HEK293 (cell line): Measurements from ENCODE around the gene COL25A1.

Experiments used
- CTCF ChIA-PET: fragments of 350-600 bp; formaldehyde crosslinking; extraction: SDS; loops from one replicate; lab custom pipeline; 2021; ENCODE audit warnings: antibody characterized with exemption; lab: Yijun Ruan, JAX
- POLR2A ChIA-PET: fragments of 300-600 bp; formaldehyde crosslinking; extraction: SDS; loops from one replicate; lab custom pipeline; 2020; ENCODE audit warnings: antibody characterized with exemption, inconsistent platforms; lab: Yijun Ruan, JAX
- H3K27ac ChIP-seq: fragments of 200-500 bp; sonication (Bioruptor generic); 2 replicates; pipeline ENCODE4 v1.5.1; 2014; ENCODE audit warnings: low read depth, low read length, control low read depth, inconsistent platforms; ENCODE audit errors: extremely low read depth
- H3K36me3 ChIP-seq, 2 experiments: fragments of 200-500 bp in 1 of 2; sonication (Bioruptor generic) in 1 of 2; 1 replicate in 1 of 2; 2 replicates in 1 of 2; pipeline ENCODE4 v1.5.1; 2014 to 2017; ENCODE audit warnings: inconsistent platforms in 2 of 2, low read length in 2 of 2; ENCODE audit not compliant: control insufficient read depth in 2 of 2, insufficient read depth in 1 of 2
- H3K4me1 ChIP-seq: fragments of 200-500 bp; sonication (Bioruptor generic); 2 replicates; pipeline ENCODE4 v1.5.1; 2014; ENCODE audit warnings: mild to moderate bottlenecking, low read length, inconsistent platforms; ENCODE audit not compliant: control insufficient read depth, insufficient read depth
- H3K4me3 ChIP-seq: 2 replicates; pipeline ENCODE4 v1.5.1; 2011; ENCODE audit warnings: low read depth, mild to moderate bottlenecking, control low read depth, low read length, moderate library complexity
- H3K9me3 ChIP-seq: fragments of 200-500 bp; sonication (Bioruptor generic); 2 replicates; pipeline ENCODE4 v1.5.1; 2014; ENCODE audit warnings: low read depth, low read length, inconsistent platforms; ENCODE audit not compliant: control insufficient read depth, insufficient read depth
- GFI1B ChIP-seq: fragments of 450-650 bp; formaldehyde crosslinking; IDR thresholded peaks from 2 replicates; pipeline ENCODE4 v1.5.1; 2016; ENCODE audit warnings: missing biosample characterization, missing genetic modification characterization
- GLI2 ChIP-seq: fragments of 450-650 bp; formaldehyde crosslinking; IDR thresholded peaks from 2 replicates; pipeline ENCODE4; 2017; ENCODE audit warnings: missing biosample characterization, missing genetic modification characterization, low read depth, borderline replicate concordance
- MEIS1 ChIP-seq: sonication (generic); formaldehyde crosslinking; IDR thresholded peaks from 2 replicates; pipeline ENCODE4 v1.8.1; 2022; ENCODE audit warnings: missing genetic modification reagents, mild to moderate bottlenecking, borderline replicate concordance
- OSR2 ChIP-seq: fragments of 450-650 bp; formaldehyde crosslinking; IDR thresholded peaks from 2 replicates; pipeline ENCODE4 v1.5.1; 2016; ENCODE audit warnings: missing biosample characterization, missing genetic modification characterization
- SCRT2 ChIP-seq: fragments of 450-650 bp; formaldehyde crosslinking; IDR thresholded peaks from 2 replicates; pipeline ENCODE4 v1.5.1; 2016; ENCODE audit warnings: missing biosample characterization, missing genetic modification characterization
- SETDB1 ChIP-seq: IDR thresholded peaks from one replicate; pipeline ENCODE4 v1.6.1; 2017; ENCODE audit warnings: mild to moderate bottlenecking, low read length, moderate library complexity, mixed read lengths; ENCODE audit not compliant: insufficient read length
- SP2 ChIP-seq: fragments of 450-650 bp; formaldehyde crosslinking; IDR thresholded peaks from 2 replicates; pipeline ENCODE4 v1.5.1; 2016; ENCODE audit warnings: missing biosample characterization, missing genetic modification characterization
- ZBTB48 ChIP-seq: fragments of 450-650 bp; formaldehyde crosslinking; IDR thresholded peaks from 2 replicates; pipeline ENCODE4 v1.5.1; 2016; ENCODE audit warnings: missing biosample characterization, missing genetic modification characterization
- ZFP3 ChIP-seq: fragments of 450-650 bp; formaldehyde crosslinking; IDR thresholded peaks from 2 replicates; pipeline ENCODE4 v1.5.1; 2016; ENCODE audit warnings: low read depth, missing biosample characterization, missing genetic modification characterization
- ZNF19 ChIP-seq: fragments of 450-650 bp; formaldehyde crosslinking; IDR thresholded peaks from 2 replicates; pipeline ENCODE4; 2016; ENCODE audit warnings: missing biosample characterization, missing genetic modification characterization, low read depth
- ZNF221 ChIP-seq: fragments of 450-650 bp; formaldehyde crosslinking; IDR thresholded peaks from 2 replicates; pipeline ENCODE4 v1.5.1; 2017; ENCODE audit warnings: missing biosample characterization, missing genetic modification characterization, borderline replicate concordance
- ZNF530 ChIP-seq: fragments of 450-650 bp; formaldehyde crosslinking; IDR thresholded peaks from 2 replicates; pipeline ENCODE4 v1.5.1; 2016; ENCODE audit warnings: low read depth, missing biosample characterization, missing genetic modification characterization
- ZNF571 ChIP-seq: fragments of 450-650 bp; formaldehyde crosslinking; IDR thresholded peaks from 2 replicates; pipeline ENCODE4 v1.5.0; 2017; ENCODE audit warnings: missing biosample characterization, missing genetic modification characterization
- ZNF600 ChIP-seq: fragments of 450-650 bp; formaldehyde crosslinking; IDR thresholded peaks from 2 replicates; pipeline ENCODE4 v1.5.1; 2016; ENCODE audit warnings: missing biosample characterization, missing genetic modification characterization
- ZNF785 ChIP-seq: fragments of 450-650 bp; formaldehyde crosslinking; IDR thresholded peaks from 2 replicates; pipeline ENCODE4 v1.5.1; 2016; ENCODE audit warnings: missing biosample characterization, missing genetic modification characterization
- TF ChIP-seq, protein P1 (sequence below): fragments of 450-650 bp; formaldehyde crosslinking; IDR thresholded peaks from 2 replicates; pipeline ENCODE4 v1.5.1; 2016; ENCODE audit warnings: missing biosample characterization, missing genetic modification characterization
- TF ChIP-seq, protein P2 (sequence below): fragments of 450-650 bp; formaldehyde crosslinking; IDR thresholded peaks from 2 replicates; pipeline ENCODE4 v1.5.1; 2016; ENCODE audit warnings: missing biosample characterization, missing genetic modification characterization
- TF ChIP-seq, protein P3 (sequence below): fragments of 450-650 bp; formaldehyde crosslinking; IDR thresholded peaks from 2 replicates; pipeline ENCODE4 v1.5.1; 2017; ENCODE audit warnings: missing biosample characterization, missing genetic modification characterization

COL25A1 gene

DNA sequence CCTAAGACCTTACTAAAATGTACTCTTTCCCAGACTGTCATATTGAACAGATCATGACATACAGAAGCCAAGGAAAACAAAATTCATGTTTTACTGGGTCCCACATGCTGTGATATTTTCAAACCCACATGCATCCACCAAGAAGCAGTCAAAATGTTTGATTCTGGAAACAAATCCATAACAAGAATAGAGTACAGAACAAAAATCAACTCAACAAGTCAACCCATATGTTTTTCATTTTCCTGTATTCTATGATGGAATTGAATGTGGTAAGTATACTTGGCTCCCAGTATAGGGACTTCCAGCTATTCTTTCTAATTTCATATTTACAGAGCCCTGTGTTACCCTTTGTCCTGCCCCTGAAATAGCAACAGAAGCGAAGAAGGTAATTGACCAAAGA lies 106.8 kb downstream of the COL25A1 start:
- Histone ChIP-seq H3K4me3 (no peak overlapping the region), H3K36me3 (no peaks in the 10 kb centered on the region), H3K4me1 (no peaks in the 10 kb centered on the region), H3K9me3 (no peaks in the 10 kb centered on the region), H3K27ac (no peak overlapping the region)
- ChIA-PET POLR2A (no interaction called here), CTCF (no interaction called here)
- TF ChIP-seq ZNF571 (tag by site-specific recombination) (no peak), ZFP3 (tag by site-specific recombination) (no peak), ZNF600 (tag by site-specific recombination) (peak; percentile 41; the same call in 1 of the 2 replicates), MEIS1 (CRISPR knock-in tag) (no peak)

DNA sequence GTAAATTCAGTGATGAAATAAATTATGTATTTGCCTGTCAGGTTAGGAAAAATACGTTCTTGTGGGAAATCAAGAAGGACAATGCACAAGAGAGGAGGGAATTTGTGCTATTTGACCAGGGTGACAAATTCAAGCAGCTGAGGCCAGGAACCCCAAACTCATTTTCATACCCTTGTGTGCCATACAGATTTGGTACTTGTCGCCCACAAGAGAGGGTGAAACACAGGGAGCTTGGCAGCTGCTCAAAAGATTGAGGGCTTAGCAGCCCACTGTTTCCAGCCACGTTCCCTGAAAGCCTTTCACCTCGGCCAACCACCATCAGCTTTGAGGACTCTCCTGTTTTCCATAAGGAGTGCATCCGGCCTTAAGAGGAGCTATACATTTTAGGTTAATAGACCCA lies 111.2 kb downstream of the COL25A1 start:
- Histone ChIP-seq H3K4me3 (no peak overlapping the region), H3K36me3 (no peaks in the 10 kb centered on the region)
- POLR2A ChIA-PET: no interaction called here
- CTCF ChIA-PET: interaction anchor here (0.6 kb wide), 1 partner anchor 133 kb away, joined by 3 read pairs; no protein-coding TSS in a partner anchor
- TF ChIP-seq SETDB1 (no peak), GLI2 (tag by site-specific recombination) (no peak), ZBTB48 (tag by site-specific recombination) (no peak), ZNF221 (no peak), GFI1B (tag by site-specific recombination) (no peak), SP2 (no peak), OSR2 (tag by site-specific recombination) (no peak)
- TF ChIP-seq, protein P1, sequence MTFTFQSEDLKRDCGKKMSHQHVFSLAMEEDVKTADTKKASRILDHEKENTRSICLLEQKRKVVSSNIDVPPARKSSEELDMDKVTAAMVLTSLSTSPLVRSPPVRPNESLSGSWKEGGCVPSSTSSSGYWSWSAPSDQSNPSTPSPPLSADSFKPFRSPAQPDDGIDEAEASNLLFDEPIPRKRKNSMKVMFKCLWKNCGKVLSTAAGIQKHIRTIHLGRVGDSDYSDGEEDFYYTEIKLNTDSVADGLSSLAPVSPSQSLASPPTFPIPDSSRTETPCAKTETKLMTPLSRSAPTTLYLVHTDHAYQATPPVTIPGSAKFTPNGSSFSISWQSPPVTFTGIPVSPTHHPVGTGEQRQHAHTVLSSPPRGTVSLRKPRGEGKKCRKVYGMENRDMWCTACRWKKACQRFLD (tag by site-specific recombination): no peak
- TF ChIP-seq, protein P2, sequence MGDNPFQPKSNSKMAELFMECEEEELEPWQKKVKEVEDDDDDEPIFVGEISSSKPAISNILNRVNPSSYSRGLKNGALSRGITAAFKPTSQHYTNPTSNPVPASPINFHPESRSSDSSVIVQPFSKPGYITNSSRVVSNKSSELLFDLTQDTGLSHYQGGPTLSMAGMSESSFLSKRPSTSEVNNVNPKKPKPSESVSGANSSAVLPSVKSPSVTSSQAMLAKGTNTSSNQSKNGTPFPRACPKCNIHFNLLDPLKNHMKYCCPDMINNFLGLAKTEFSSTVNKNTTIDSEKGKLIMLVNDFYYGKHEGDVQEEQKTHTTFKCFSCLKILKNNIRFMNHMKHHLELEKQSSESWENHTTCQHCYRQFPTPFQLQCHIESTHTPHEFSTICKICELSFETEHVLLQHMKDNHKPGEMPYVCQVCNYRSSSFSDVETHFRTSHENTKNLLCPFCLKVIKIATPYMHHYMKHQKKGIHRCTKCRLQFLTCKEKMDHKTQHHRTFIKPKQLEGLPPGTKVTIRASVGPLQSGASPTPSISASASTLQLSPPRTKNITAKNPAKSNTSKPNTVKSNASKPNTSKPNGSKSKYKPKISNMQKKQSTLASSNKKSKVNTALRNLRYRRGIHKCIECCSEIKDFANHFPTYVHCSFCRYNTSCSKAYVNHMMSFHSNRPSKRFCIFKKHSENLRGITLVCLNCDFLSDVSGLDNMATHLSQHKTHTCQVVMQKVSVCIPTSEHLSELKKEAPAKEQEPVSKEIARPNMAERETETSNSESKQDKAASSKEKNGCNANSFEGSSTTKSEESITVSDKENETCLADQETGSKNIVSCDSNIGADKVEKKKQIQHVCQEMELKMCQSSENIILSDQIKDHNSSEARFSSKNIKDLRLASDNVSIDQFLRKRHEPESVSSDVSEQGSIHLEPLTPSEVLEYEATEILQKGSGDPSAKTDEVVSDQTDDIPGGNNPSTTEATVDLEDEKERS (tag by site-specific recombination): no peak
- TF ChIP-seq, protein P3, sequence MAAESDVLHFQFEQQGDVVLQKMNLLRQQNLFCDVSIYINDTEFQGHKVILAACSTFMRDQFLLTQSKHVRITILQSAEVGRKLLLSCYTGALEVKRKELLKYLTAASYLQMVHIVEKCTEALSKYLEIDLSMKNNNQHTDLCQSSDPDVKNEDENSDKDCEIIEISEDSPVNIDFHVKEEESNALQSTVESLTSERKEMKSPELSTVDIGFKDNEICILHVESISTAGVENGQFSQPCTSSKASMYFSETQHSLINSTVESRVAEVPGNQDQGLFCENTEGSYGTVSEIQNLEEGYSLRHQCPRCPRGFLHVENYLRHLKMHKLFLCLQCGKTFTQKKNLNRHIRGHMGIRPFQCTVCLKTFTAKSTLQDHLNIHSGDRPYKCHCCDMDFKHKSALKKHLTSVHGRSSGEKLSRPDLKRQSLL (tag by site-specific recombination): no peak
- TF ChIP-seq, all 188 proteins: peak for 0
- Histone ChIP-seq H3K4me1 (no peaks in the 10 kb centered on the region), H3K9me3 (no peaks in the 10 kb centered on the region), H3K27ac (no peak overlapping the region)

DNA sequence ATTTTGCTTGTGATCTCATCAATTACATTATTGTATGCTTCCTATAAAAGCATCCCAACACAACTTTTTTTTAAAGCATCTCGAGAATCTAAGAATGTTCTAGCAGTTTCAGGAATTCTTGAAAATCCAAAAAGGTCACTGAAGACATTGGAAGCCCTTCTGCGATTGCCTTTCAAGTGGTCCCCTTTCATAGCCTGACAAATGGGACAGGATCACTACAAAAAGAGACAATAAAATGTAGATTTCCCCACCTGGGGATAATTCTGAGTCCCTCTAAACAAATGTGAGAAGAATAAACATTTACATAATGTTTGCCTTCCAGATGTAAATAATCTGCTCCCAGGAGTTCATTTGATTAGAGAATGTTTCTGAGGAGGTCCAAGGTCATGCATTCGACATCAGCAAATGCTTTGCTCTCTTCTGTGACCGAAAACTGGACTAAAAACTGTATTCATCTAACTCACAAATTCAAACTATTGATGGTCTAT lies 116.0 kb downstream of the COL25A1 start:
- ChIA-PET CTCF (interaction anchor here (0.7 kb wide), 1 partner anchor 1391 kb away, joined by 3 read pairs; no protein-coding TSS in a partner anchor), POLR2A (no interaction called here)
- Histone ChIP-seq H3K27ac (no peak overlapping the region), H3K4me3 (no peak overlapping the region), H3K36me3 (no peaks in the 10 kb centered on the region), H3K4me1 (no peaks in the 10 kb centered on the region), H3K9me3 (no peaks in the 10 kb centered on the region)
- no peak for TF ChIP-seq SP2
- TF ChIP-seq SCRT2: no peak
- TF ChIP-seq ZNF19 (tag by site-specific recombination): no peak
- TF ChIP-seq ZNF785: no peak
- TF ChIP-seq ZNF530 (tag by site-specific recombination): no peak
